Measurements from ENCODE around the gene DHRSX. TPM values are rescaled to one million over a fixed set of nuclear protein-coding genes. Genes with fewer than 3 reads are reported as not detected.

Gene DHRSX
- total and polyA plus RNA-seq, 2 of the 8 experiments (the other 6 are each of a cell fraction or from before 2014, with no cell fraction given) = 35.1 to 43.4 TPM

DNA sequence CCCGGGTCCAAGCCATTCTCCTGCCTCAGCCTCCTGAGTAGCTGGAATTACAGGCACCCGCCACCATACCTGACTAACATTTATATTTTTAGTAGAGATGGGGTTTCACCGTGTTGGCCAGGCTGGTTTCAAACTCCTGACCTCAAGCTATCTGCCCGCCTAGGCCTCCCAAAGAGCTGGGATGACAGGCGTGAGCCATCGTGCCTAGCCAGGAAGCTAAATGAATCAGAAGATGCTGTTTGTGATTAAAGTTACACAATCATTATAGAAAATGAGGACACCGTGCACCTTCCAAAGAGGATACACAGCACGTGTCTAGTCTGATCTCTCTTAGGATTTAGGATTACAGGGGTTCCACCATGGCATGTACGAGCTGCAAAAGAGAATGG lies 99.6 kb downstream of the DHRSX start:
- H3K9ac ChIP-seq (replicated peaks in 1 of 4; ENCODE audit: extremely low read depth in 1 of 4, low read depth in 3 of 4, low read length in 3 of 4) = no peak overlapping the region

More for the DNA sequence above, 99.6 kb downstream of the DHRSX start:
- Histone ChIP-seq H3K79me1 (ENCODE audit: low read depth, low read length) (peaks cover 4% of the 10 kb centered on the region), H2BK15ac (ENCODE audit: low read length) (no peak overlapping the region), H2AFZ (ENCODE audit: low read length) (no peak overlapping the region), H4K91ac (replicated peaks; ENCODE audit: insufficient read length, low read length) (no peak overlapping the region), H3K27me3 (replicated peaks in 1 of 4; ENCODE audit: control insufficient read depth in 3 of 4, extremely low read depth in 1 of 4, insufficient read depth in 3 of 4, low read length in 3 of 4) (no peaks in the 10 kb centered on the region), H3K18ac (ENCODE audit: extremely low read depth, low read length) (no peak overlapping the region), H3K4me3 (ENCODE audit: extremely low read depth in 1 of 4, insufficient read depth in 2 of 4, low read depth in 3 of 4, low read length in 4 of 4) (no peak overlapping the region), H3K4ac (replicated peaks; ENCODE audit: insufficient read length, low read depth, low read length) (no peak overlapping the region), H3K4me1 (replicated peaks in 1 of 4; ENCODE audit: control insufficient read depth in 3 of 4, insufficient read depth in 4 of 4, low read length in 3 of 4) (peaks cover 4 to 9% (median 6%) of the 10 kb centered on the region in 4 experiments; a peak in 6 of 7 replicates), H3K79me2 (ENCODE audit: control insufficient read depth in 1 of 2, insufficient read depth in 2 of 2, low read length in 2 of 2) (peaks cover 0 to 9% of the 10 kb centered on the region in 2 experiments; a peak in 1 of 4 replicates), H2BK20ac (ENCODE audit: low read length) (no peak overlapping the region), H4K8ac (ENCODE audit: extremely low read depth, insufficient read depth, low read length) (no peak overlapping the region), H3K23ac (ENCODE audit: insufficient read length) (no peak overlapping the region), H3K36me3 (ENCODE audit: control insufficient read depth in 2 of 4, insufficient read depth in 4 of 4, low read length in 3 of 4) (peaks cover 0 to 3% (median 0%) of the 10 kb centered on the region in 4 experiments; a peak in 2 of 8 replicates), H3K14ac (ENCODE audit: insufficient read length) (no peak overlapping the region), H3K9me3 (ENCODE audit: insufficient read depth in 2 of 2, low read depth in 1 of 2, low read length in 1 of 2) (no peaks in the 10 kb centered on the region), H2BK12ac (ENCODE audit: low read depth, low read length) (no peak overlapping the region), H3K27ac (ENCODE audit: low read depth, low read length) (no peak overlapping the region), H4K20me1 (replicated peaks in 1 of 2; ENCODE audit: control insufficient read depth in 1 of 2, insufficient read depth in 2 of 2, low read length in 2 of 2) (no peaks in the 10 kb centered on the region), H2AK5ac (ENCODE audit: low read depth, low read length) (0 out of 2 replicates have a peak overlapping the region, but pooled peaks have one; percentile 0), H3K4me2 (ENCODE audit: insufficient read depth in 1 of 2, low read depth in 2 of 2, low read length in 2 of 2) (no peak overlapping the region), H4K5ac (ENCODE audit: insufficient read length, low read depth, low read length) (no peak overlapping the region), H2BK120ac (replicated peaks; ENCODE audit: low read depth, low read length) (no peak overlapping the region), H2BK5ac (ENCODE audit: low read depth, low read length) (no peak overlapping the region), H3K23me2 (ENCODE audit: low read depth, low read length) (no peaks in the 10 kb centered on the region), H3K56ac (replicated peaks; ENCODE audit: insufficient read length, low read depth, low read length) (no peak overlapping the region)
- WGBS, 2 experiments (ENCODE audit: extremely low coverage in 1 of 2, insufficient coverage in 1 of 2, insufficient read length in 1 of 2, insufficient replicate concordance in 2 of 2, low coverage in 1 of 2, low lambda C conversion rate in 2 of 2, missing lambda C conversion rate in 1 of 2) = 91% methylated on average over 9 of the region's 9 CpGs; no CpG with 5 or more reads in 1 of the 2 experiments
- FAIRE-seq (no peak), DNase-seq (ENCODE audit: low read depth in 1 of 2, low spot score in 2 of 2) (no peak)
- POLR2A ChIA-PET (ENCODE audit: partially characterized antibody) = no interaction called here
- CTCF ChIA-PET (ENCODE audit: partially characterized antibody) = no interaction called here
- TF ChIP-seq POU5F1 (IDR thresholded peaks at IDR 0.05; ENCODE audit: low read depth, low read length) (no peak), CREB1 (IDR thresholded peaks at IDR 0.05) (no peak), ZNF274 (IDR thresholded peaks at IDR 0.05; ENCODE audit: borderline replicate concordance, extremely low read depth, low read length) (no peak), CBX8 (IDR thresholded peaks at IDR 0.05; ENCODE audit: borderline replicate concordance, low read depth, low read length) (no peak), YY1 (IDR thresholded peaks at IDR 0.05; ENCODE audit: low read depth, low read length) (no peak), RXRA (IDR thresholded peaks at IDR 0.05; ENCODE audit: insufficient read depth, low read depth, low read length) (no peak), JUN (IDR thresholded peaks at IDR 0.05; ENCODE audit: low read depth, low read length) (no peak), CBX5 (IDR thresholded peaks at IDR 0.05; ENCODE audit: low read depth, low read length) (no peak), CHD1 (IDR thresholded peaks at IDR 0.05; ENCODE audit: low read depth, low read length) (no peak), RAD21 (IDR thresholded peaks at IDR 0.05 in 1 of 2, conservative IDR thresholded peaks at IDR 0.05 in 1 of 2; ENCODE audit: low read depth in 2 of 2, low read length in 2 of 2) (no peak), KDM4A (IDR thresholded peaks at IDR 0.05; ENCODE audit: low read depth, low read length, severe bottlenecking) (no peak)
- TF ChIP-seq, protein P1, sequence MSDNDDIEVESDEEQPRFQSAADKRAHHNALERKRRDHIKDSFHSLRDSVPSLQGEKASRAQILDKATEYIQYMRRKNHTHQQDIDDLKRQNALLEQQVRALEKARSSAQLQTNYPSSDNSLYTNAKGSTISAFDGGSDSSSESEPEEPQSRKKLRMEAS (IDR thresholded peaks at IDR 0.05) = no peak
